GM21447 (cell line): ENCODE data around the gene AMHR2.

Source experiments
- ATAC-seq: cut with Tn5 transposase; IDR thresholded peaks from one replicate; pipeline ENCODE4 v1.9.1; 2021; ENCODE audit not compliant: unreplicated experiment

AMHR2 gene

DNA sequence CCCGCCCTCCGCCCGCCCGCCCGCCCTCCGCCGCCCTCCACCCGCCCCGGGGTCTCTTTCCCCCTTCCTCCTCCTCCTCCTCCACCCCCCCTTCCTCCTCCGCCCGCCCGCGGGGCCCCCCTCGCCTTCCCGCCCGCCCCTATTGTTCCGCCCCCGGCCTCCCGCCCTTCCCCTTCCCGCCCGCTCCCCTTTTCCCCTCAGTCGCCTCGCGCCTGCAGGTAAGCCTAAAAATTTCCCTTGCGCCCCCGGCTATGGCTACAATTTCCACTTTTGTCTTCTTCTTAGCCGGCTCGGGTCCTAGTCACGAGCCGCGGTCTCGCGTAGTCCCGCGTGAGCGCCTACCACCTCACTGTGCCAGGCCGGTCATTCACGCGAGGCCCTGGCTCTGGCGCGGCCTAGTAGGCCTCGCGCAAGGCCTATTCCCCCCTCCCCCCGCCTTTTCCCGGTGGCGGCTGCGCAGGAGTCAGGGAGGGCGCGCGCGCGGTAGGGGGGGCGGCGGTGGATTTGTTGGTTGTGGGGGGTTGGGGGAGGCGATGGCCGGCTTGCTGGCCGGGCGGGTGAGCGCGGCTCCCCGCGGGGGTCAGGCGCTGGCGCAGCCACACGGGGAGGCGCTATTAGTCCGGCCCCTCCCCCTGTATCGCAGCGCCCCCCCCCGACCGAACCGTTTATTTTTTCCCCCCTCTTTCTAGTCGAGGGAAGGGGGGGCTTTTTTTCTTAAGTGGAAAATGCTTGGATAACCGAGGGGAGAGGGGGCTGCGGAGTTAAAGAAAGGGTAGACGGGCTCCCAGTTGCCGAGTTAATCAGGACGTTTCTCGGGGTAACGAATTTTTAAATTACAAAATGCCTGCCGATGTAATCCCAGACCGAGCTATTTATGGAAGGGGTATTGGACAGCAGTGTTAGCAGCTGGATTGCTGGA, 28.8 kb downstream of the AMHR2 start:
- ATAC-seq, result peak; percentile 23

DNA sequence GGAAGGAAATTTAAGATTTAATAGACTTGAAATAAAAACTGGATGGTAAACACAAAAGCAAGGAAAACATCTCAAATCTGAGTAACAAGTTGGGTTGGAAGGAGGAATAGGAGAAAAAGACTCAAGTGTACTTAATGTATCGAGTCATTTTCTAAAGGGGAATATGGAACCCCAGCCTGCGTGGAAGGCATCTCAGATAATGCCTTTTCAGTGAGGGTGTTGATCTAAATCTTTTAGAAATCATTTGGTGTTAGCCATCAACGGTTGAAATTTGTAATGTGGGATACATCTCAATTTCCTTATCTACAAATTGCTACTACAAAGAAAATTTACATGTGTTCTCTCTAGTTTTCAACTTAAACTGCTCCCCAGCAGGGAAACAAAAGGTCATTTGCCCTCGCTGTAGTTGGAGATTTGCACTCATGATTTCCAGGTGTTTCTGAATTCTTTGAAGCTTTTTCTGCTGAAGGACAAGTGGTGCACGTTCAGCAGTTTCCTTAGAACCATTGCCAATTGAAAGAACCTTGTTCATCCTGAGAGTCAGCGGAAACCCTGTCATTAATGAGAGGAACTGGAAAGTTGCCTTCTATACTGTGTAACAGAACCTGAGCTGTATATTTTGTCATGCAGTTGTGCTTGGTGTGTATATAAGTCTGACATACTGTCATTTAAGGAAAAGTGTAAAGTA, 30.4 kb downstream of the AMHR2 start:
- ATAC-seq, result no peak

DNA sequence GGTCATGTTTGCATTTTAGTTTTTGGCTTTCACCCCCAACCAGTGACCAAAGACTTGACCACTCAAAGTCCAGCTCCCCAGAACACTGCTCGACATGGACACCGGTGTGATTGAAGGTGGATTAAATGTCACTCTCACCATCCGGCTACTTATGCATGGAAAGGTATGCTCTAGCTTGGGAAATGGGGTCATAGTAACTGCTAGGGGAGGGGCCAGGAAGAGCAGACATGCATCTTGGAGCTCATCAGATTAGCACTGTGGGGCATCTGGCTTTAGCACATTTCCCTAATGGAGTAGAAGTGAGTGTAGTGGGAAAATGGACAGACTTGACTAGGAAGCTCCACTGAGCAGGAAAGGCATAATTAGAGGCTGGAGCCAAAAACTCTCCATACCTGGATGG, 31.1 kb downstream of the AMHR2 start:
- ATAC-seq, result no peak

DNA sequence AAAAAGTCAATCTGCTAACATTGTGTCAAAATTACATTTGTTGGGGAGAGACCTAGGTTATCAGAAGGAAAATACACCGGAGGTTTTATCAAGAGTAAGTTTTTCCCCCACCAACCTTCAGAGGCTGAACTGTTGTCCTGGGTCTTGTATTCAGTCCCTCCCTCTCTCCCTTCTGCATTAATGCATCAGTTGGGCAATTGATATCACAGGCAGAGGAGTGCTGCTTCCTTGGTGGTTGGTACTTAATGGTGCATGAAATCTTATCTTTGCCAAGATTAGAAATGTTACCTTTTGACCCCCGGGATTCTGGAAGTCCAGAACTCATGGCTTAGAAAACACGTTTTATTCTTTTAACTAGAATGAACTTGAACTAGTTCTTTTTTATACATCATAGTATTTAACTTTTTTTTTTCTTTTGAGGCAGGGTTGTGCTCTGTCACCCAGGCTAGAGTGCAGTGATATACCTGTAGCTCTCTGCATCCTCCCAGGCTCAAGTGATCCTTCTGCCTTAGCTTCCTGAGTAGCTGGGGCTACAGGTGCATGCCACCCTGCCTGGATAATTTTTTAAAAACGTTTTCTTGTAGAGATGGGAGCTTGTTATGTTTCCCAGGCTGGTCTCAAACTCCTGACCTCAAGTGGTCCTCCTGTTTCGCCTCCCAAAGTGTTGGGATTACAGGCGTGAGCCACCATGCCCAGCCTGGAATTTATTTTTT, 33.2 kb downstream of the AMHR2 start:
- no peak for ATAC-seq

DNA sequence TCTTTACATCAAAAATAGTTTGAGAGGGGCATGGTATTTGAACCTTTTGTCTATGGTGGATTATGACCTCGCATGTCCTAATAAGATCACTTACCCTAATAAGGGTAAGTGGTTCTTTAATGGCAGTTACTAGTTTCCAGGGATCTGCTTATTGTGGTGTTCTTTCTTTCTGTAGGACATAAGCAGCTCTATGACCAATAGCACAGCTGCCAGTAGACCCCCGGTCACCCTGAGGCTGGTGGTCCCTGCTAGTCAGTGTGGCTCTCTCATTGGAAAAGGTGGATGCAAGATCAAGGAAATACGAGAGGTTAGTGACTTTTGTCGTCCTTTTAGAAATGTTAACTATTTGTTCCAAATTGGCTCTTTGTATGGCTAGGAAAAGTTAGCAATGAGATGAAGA, 35.4 kb downstream of the AMHR2 start:
- ATAC-seq, result no peak

DNA sequence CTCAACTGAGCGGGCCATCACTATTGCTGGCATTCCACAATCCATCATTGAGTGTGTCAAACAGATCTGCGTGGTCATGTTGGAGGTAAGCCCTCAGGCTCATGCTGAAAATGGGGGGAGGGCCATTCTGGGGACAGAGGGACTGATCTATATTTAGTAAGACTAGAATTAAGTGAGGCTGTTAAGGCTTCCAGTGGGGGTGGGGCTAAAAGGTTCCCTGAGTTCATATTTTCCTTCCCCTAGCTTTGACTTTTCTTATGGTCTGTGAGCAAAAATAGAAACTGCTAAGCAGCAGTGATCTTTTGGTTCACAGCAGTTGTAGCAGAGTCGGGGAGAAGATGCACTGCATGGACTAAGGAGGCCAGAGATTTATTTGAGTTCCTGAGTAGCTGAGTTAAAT, 37.4 kb downstream of the AMHR2 start:
- ATAC-seq, result no peak

DNA sequence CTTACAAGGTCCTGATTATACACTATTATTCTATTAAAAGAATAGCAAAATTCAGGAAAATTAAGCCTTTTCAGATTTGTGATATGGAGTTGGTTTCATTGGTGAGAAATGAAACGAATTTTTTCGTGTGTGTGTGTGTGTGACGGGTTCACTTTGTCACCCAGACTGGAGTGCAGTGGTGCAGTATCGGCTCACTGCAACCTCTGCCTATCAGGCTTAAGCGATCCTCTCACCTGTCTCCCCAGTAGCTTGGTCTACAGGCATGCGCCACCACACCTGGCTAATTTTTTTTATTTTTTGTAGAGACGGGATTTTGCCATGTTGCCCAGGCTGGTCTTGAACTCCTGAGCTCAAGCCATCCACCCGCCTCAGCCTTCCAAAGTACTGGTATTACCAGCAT, 37.9 kb downstream of the AMHR2 start:
- ATAC-seq, result no peak

DNA sequence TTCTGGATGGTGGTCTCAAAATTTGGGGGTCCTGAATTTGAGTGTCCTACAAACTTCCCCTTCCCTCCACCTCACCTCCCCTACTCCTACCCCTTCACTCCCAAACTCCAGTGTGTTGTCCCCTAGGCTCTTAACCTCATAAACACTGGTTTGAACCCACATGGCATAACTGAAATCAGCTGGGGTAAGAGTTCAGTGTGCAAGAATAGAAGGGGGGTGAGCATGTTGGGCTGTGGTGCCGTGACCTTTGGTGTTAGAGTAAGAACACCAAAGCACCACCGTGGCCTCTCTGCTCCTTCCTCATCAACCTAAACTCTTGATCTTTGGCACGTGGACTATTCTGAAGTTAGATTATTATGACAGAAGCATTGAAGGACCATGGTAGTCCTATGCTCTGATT, 39.3 kb downstream of the AMHR2 start:
- no peak for ATAC-seq

DNA sequence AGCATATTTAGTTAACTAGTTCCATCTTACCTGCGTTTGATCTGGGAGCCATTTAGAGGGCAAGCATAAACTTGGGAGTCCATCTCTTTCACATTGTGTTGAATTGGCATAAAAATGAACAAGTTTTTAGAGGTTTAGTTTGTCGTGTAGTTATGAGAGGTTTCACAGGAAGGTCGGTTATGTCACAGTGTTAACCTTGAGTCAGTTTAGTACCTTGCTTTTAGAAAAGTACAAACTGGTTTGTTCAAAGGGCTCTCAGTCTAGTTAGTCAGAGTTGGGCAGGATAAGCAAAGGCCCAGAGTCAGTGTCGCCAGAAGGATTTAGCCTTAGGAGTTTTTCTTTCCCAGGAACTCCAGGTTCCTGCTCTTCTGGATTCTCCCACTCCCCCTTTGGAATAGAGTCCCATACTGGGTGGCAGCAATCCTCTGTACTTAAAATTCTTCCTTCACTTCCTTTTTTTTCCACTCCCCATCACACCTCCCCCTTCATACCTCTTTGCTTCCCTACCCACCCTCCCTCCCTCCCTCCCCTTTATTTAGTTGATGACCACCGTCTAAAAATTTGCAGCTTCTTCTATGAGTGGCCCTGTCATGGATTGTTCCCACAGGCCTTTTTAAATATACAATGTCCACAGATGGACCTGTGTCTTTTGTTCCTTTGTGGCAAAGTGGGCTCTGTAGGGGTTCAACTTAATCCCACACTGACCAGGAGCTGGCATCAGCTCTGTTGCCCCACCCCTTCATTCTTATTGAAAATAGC, 40.3 kb downstream of the AMHR2 start:
- no peak for ATAC-seq

DNA sequence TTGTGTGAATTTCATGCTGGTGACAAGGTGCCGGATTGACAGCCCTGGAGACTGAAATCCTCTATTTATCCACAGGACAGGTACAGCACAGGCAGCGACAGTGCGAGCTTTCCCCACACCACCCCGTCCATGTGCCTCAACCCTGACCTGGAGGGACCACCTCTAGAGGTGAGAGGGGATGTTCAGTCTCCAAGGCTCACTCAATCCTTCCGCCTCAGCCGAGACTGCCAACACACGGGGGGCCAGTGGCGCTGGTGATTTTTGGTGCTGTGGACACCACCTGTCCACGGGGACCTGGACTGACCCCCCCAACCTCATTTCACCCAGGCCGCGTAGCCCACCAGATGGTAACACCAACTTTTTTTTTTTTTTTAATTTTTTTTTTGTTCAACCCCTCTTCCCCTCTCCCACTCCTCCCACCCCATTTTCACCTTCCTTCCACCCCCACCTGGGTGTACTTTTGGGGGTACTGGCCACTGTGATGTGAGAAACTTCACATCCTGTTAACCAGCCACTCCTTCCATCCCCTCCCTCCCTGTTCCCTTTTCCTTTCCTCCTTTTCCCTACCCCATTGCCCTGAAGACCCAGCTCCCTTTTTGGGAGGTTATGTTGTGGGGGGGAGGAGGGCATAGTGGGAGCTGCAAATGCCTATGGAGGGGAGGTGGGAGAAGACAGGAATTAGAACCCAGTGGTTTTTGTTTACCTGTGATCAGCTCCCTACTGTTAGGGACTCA, 41.2 kb downstream of the AMHR2 start:
- ATAC-seq, result no peak

DNA sequence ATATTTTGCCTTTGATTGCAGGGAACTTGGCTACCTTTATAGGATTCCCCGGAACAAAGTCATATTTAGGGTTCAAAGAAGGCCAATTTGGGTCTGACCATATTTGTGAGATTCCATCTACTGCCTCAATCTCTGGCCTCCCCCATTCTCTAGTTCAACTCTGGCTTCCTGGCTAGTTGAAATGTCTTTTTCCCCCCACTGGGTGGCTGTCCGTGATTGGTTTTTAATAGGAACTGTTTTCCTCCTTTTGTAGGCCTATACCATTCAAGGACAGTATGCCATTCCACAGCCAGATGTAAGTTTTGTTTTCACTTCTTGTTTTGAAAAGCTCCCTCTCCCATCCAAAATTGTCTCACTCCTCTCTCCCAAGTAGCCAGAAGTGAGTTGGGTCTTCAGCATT, 42.0 kb downstream of the AMHR2 start:
- ATAC-seq, result no peak

DNA sequence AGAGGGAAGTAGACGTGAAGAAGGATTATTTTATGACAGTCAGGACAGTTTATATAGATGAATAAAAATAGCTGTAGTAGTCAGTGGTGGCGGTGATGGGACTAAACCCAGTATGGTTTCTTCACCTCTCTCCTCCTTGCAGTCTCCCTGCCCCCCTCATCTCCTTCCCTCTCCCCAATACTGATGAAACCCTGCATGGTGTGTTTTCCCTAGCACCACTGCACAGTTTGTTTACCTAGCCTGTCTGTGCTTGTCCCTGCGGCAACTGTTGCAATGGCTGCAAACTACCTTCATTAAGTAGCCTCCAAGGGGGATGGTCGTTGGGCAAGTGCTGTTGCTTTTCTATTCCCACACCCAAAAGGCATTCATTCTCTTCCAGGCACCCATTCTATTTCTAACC, 43.0 kb downstream of the AMHR2 start:
- ATAC-seq, result no peak

DNA sequence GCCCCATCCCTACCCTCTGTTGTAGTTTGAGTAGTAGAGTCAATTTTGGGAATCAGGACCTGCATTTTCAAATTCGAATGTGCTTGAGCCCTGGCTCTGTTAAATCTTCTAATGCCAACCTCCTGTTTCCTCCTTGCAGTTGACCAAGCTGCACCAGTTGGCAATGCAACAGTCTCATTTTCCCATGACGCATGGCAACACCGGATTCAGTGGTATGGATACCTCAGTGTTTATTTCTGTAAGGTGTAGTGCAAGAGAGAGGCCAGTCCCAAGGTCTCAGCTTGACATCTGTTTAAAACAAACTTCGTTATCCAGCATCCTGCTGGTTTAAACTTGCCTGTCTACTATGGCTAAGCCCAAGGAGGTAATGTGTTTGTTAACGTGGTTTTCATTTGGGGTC, 43.4 kb downstream of the AMHR2 start:
- no peak for ATAC-seq

DNA sequence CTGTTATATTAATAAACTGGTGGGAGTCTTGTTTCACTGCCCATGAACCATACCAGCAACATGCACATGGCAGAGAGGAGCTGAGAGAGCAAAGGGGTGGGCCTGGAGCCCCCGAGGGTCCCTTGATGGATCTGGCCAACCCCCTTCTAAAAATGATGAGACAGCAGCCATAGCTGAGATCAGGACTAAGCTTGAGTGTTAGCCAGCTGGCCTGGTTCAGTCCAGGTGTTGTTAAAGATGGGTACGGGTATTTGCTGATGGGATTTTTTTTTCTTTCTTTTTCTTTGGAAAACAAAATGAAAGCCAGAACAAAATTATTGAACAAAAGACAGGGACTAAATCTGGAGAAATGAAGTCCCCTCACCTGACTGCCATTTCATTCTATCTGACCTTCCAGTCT, 44.2 kb downstream of the AMHR2 start:
- no peak for ATAC-seq

DNA sequence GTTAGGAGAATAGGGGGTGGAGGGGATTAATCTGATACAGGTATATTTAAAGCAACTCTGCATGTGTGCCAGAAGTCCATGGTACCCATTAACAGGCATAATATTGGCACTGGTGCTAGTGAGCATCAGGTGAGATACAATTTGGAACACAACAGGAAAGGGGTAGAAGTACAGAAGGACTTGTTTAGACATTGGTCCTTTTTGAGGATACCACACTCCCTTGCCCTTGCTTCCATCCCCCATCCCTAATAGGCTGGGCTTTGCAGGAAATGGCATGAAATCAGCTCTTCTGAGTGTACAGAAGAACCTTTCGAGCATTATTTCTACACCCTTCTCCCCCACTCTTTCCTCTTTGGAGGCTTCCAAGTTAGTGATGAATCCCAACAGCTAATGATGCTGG, 44.6 kb downstream of the AMHR2 start:
- ATAC-seq, result no peak

DNA sequence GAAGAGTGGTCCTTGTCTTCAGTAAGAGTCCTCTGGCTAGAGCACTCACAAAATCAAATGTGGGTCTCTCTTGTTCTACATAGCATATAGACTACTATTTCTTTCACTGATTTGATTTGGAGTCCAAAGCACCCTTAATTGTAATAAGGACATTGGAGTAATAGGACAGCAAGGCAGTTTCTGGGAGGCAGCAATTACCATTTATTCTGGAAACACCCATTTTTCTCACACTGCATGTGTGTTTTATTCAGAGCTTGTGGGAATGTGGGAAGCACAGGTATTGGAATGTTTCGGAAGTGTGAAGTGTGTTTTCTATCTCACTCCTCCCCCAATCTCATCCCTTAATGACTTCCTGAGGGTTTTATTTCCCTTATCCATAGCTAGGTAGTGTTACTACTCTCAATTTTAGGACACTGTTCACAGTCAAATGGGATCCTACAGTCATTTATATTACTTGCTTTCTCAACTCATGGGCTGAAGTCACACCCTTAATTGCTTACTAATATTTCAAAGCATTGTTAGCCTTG, 48.5 kb downstream of the AMHR2 start:
- no peak for ATAC-seq

DNA sequence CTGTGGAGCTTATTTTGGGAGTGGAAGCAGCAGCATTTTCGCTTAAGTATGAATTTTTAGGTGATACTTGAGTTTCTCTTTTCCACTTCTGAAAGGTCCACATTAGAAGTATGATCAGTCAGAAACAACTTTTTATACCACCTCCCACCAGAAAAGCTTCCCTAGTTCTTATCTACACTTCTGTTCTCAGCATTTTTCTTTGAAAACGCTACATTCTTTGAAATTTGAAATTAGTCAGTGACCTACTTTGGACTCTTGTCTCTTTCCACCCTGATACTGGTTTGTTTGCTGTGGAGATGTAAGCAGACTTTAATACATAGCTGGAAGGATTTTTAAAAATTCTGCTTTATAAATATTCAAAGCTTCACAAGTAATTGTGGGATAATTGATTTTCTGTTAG, 50.4 kb downstream of the AMHR2 start:
- ATAC-seq, result no peak

DNA sequence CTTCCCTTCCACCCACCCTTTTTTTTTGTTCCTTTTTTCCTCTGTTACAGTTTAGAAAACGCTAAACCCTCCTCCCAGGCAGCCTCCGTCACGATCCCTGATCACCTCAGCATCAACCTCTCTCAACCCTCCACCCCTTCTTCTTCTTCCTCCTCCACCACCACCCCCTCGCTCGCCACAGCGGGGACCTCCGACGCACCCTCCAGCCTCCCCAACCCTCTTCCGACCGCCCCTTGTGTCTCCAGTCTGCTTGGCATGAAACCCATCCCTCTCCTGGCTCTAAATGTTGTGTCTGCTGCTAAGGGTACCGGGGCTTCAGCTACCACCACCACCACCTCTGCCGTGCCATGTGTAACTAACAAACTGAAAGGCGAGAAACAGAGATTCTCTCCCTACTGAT, 51.2 kb downstream of the AMHR2 start:
- no peak for ATAC-seq

DNA sequence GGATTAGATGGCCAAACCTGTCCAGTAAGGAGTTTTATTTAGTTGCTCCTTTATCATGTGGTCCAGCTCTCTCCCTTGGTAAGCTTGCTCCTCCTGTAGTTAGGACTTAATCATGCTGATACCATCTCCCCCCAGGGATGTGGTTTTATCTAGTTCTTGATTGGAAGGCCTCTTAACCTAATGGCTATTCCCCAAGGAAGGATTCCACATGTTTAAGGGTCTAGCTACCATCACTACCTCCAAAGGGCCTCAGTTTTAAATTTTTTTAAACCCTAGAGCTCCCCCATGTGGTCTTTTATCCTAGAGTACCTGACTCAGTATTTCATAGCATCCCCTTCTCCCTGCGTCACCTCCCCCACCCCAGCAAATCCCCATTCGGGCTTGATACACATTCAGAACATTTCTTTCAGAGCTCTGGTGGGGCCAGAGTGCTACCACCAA, 53.1 kb downstream of the AMHR2 start:
- ATAC-seq, result no peak

DNA sequence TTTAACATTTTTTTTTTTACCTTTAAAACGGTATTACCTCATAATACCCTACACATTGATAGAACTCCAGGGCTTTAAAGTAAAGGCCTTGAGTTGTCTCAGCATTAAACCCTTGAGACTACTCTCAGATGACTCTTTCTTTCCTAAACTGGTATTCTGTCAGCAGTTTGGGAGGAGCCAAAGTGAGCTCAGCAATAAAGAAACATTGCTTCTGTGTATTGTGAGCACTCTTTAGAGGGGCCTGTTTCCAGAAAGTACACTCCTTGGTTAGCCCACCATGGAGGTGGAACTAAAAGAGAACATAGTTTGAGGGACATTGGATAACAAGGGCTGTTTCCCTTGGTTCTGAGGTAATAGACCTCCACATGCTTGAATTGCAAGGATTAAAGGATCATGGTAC, 55.2 kb downstream of the AMHR2 start:
- ATAC-seq, result no peak
